DMS114 treated with DMSO at 0.1 percent for 48 hours (cell line): ENCODE data around the gene SLC25A33.

Source experiments
- DNase-seq: peaks from one replicate; lab custom pipeline; 2025; ENCODE audit not compliant: unreplicated experiment; lab: John Stamatoyannopoulos, UW

Gene SLC25A33

GRCh38 chr1:9586147-9586766, 47.0 kb downstream of the SLC25A33 start:
- DNase-seq, result no peak

- peak; percentile 76 for DNase-seq
These were observed 49.4 kb downstream of the SLC25A33 start, which contains the start of gene TMEM201 for GRCh38 chr1:9588551-9589143. TMEM201 (plus strand) TSS chr1:9588911; CDS start chr1:9588931, 20 bp downstream.

GRCh38 chr1:9589144-9589718, 50.0 kb downstream of the SLC25A33 start:
- no peak for DNase-seq

- DNase-seq, result no peak
These were observed 50.5 kb downstream of the SLC25A33 start for GRCh38 chr1:9589719-9590157.

GRCh38 chr1:9590201-9590600, 50.9 kb downstream of the SLC25A33 start:
- no peak for DNase-seq

GRCh38 chr1:9590945-9591668, 51.8 kb downstream of the SLC25A33 start:
- DNase-seq, result no peak

GRCh38 chr1:9591669-9592509, 52.6 kb downstream of the SLC25A33 start:
- no peak for DNase-seq

- no peak for DNase-seq
These were observed 53.3 kb downstream of the SLC25A33 start for GRCh38 chr1:9592510-9593075.

- DNase-seq, result no peak
These were observed 53.9 kb downstream of the SLC25A33 start for GRCh38 chr1:9593147-9593491.

- DNase-seq, result no peak
These were observed 54.5 kb downstream of the SLC25A33 start for GRCh38 chr1:9593492-9594465.

GRCh38 chr1:9594471-9595155, 55.3 kb downstream of the SLC25A33 start:
- DNase-seq, result no peak

- DNase-seq, result no peak
These were observed 56.1 kb downstream of the SLC25A33 start for GRCh38 chr1:9595156-9595967.

- DNase-seq, result no peak
These were observed 56.7 kb downstream of the SLC25A33 start for GRCh38 chr1:9595968-9596340.

GRCh38 chr1:9596415-9597123, 57.3 kb downstream of the SLC25A33 start:
- DNase-seq, result no peak

GRCh38 chr1:9597361-9598315, 58.4 kb downstream of the SLC25A33 start:
- DNase-seq, result no peak

GRCh38 chr1:9598316-9598700, 59.0 kb downstream of the SLC25A33 start:
- DNase-seq, result no peak
